Epidermal melanocyte (primary cell): Measurements from ENCODE around the gene FCHO1.
A peak's percentile ranks its signal among the peaks of the same experiment; 100 is the strongest.
"Not testable (repeated sequence)": the region's sequence is repeated elsewhere in the genome, so short reads cannot be mapped to it uniquely, and the experiment has no call there.

ENCODE experiments used
- DNase-seq: peaks from one replicate; pipeline ENCODE4 v3.0.0; 2011; ENCODE audit warnings: low spot score; ENCODE audit not compliant: insufficient read length

Gene FCHO1

DNA sequence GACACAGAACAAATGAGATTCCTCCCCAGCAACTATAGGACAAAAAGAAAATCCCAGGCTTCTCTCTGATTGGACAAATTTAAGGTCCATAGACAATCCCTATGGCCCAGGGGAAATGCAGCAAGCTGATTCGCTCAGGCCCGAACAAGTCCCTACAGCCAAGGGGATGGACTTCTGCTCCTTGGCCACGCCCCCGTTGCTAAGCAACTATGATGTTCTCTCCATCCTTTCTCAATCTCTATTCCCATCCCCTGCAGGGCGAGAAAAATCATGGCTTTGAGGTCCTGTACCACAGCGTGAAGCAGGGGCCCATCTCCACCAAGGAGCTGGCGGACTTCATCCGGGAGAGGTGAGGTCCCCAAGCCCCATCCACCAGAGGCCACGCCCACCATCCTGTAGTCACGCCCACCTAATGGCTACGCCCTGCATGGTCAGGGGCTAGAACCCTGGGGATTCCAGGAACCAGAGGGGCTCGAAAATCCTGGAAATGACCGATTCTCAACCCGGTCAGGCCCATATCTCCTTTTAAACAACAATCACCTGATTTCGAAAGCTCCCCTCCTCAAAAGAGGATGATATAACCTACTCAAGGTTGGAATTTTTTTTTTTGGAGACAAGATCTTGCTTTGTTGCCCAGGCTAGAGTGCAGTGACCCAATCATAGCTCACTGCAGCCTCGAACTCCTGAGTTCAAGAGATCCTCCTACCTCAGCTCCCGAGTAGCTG lies 11.4 kb downstream of the FCHO1 start:
- no peak for DNase-seq

GRCh38 chr19:17764348-17764747 lies 13.1 kb downstream of the FCHO1 start:
- DNase-seq: no peak

GRCh38 chr19:17765069-17765618 lies 13.9 kb downstream of the FCHO1 start:
- no peak for DNase-seq

DNA sequence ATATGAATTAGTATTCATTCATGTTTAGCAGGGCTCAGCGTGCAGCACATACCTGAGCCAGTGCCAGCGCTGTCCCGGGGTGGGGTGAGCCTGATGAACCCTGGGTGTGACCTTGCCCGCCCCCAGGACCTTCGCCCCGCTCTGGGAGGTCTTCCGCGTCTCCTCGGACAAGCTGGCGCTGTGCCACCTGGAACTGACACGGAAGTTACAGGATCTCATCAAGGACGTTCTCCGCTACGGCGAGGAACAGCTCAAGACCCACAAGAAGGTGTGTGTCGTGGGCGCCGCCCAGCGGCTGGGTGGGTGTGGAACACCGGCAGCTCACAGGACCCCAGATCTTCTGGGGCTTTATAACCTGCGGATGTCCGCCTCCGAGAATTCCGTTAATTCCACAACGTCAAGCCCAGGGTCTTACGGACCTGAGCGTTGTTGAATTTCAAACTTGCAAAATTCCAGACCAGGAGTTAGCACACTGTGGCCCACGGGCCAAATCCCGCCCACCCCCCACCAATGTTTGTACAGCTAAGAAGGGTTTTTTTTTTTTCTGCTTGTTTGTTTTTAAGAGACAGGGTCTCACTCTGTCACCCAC lies 15.4 kb downstream of the FCHO1 start:
- DNase-seq: no peak

- DNase-seq: no peak
Observed at GRCh38 chr19:17767559-17767958, 16.3 kb downstream of the FCHO1 start.

GRCh38 chr19:17770613-17771012 lies 19.3 kb downstream of the FCHO1 start:
- no peak for DNase-seq

DNA sequence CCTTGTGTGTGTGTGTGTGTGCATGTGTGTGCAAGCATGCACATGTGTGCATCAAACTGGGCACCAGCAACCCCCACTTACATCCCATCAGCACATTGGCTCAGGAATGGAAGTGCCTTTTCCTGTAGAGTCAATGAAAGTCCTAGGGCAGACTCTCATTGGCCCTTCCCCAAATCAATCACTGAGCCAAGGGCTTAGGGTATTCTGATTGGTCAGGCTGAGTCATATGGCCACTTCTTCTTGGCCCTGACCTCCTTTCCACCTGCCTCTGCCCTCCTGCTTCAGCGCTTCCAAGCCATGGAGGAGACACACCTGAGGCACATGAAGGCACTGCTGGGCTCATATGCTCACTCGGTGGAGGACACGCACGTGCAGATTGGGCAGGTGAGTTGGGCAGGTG lies 20.9 kb downstream of the FCHO1 start:
- DNase-seq: no peak

GRCh38 chr19:17775245-17775927 lies 24.1 kb downstream of the FCHO1 start:
- no peak for DNase-seq

GRCh38 chr19:17775991-17776803 lies 24.9 kb downstream of the FCHO1 start:
- DNase-seq: no peak

DNA sequence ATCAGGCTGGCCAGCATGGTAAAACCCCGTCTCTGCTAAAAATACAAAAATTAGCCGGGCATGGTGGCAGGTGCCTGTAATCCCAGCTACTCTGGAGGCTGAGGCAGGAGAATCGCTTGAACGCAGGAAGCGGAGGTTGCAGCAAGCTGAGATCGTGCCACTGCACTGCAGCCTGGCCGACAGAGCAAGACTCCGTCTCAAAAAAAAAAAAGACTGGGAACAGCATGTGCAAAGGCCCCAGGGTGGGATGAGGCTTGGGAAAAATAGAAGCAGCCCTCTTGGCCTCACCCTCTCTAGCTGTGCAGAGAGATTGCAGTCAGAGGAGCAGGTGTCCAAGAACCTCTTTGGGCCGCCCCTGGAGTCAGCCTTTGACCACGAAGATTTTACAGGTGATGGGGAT lies 26.6 kb downstream of the FCHO1 start:
- DNase-seq: not testable (repeated sequence)

GRCh38 chr19:17778251-17778967 lies 27.1 kb downstream of the FCHO1 start:
- DNase-seq: no peak

- no peak for DNase-seq
Observed at GRCh38 chr19:17778968-17779929, 28.0 kb downstream of the FCHO1 start.

DNA sequence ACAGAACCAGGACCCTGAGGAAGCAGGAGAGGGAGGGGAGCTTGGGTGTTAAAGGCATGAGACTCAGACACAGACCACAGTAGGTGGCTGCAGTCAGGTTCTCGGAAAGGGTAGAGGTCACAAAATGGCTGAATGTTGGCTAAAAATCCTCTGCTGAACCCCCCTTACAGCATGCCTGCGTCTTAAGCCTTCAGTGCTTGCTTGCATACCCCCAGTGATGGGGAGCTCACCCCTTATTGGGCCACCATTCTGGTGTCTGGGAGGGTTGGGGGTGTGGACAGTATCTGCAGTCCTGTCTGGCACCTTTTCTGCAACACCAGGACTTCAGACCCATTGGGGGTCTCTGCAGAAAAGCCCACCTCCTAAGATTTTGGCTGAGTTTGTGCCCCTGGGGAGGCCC lies 29.5 kb downstream of the FCHO1 start:
- no peak for DNase-seq

- DNase-seq: not testable (repeated sequence)
Observed at GRCh38 chr19:17783721-17784120, 32.4 kb downstream of the FCHO1 start.

DNA sequence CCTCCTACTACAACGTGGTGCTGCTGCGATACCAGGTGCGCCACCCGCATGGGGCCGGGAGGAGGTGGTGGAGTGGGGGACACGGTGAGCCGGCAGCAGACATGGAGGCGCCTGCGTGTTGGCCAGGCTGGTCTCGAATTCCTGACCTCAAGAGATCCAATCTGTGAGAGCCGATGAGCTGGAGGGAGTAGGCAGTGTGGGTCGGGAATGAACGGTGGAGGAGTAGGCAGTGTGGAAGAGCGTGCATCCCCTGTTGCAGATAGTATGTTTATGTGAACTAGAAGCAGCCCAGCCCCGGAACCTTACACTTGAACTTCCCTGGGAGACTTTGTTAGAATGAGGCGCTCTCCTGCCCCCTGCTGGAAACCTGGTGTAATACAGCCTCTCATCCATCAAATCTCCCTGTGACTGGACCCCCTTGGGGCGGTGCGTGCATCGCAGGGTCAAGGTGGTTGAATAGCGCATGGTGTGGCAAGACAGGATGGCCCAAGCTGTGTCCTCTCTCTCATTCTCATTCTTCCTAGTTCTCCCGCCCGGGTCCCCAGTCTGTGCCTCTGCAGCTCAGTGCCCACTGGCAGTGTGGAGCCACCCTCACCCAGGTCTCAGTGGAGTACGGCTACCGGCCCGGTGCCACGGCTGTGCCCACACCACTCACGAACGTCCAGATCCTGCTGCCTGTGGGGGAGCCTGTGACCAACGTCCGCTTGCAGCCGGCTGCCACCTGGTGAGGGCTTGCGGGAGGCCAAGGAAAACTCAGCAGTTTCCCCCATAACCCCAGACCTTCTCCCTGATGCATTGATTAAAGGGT lies 33.1 kb downstream of the FCHO1 start:
- DNase-seq: peak; percentile 78

DNA sequence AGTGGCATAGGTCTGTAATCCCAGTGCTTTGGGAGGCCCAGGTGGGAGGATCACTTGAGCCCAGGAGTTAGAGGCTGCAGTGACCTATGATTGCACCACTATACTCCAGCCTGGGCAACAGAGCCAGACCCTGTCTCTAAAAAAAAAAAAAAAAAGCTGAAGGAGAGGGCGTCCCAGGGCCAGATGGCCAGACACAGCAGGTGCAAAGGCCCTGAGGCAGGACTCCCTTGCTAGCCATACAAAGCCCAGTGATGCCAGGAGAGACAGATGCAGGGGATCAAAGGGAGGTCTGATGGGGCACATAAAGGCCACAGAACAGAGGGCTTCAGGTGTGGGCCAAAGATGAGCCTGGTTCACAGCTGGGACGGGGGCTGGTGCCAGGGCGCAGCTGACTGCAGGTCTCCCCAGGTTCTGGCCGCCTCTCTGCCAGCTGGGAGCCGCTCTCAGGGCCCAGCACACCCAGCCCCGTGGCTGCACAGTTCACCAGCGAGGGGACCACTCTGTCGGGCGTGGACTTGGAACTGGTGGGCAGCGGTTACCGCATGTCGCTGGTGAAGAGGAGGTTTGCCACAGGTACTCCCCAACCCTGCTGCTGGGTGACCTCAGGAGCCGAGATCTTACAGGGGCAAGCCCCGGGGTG lies 36.1 kb downstream of the FCHO1 start:
- no peak for DNase-seq

DNA sequence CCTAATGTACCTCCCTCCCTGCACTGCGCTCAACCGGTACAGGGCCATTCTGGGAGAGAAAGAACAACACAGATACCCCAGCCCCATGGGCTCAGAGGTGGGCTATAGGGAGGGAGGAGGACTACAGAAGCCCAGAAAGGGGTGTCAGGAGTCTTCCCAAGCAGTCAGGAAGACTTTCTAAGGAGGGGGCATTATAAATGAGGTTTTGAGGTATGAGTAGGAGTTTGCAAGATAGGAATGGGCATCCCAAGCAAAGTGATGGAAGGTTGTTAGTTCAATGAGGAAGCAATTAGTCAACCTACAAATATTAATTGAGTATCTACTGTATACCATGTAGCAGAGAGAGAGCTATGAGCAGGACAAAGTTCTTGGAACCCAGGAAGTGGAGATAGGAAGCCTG lies 37.4 kb downstream of the FCHO1 start:
- DNase-seq: no peak

DNA sequence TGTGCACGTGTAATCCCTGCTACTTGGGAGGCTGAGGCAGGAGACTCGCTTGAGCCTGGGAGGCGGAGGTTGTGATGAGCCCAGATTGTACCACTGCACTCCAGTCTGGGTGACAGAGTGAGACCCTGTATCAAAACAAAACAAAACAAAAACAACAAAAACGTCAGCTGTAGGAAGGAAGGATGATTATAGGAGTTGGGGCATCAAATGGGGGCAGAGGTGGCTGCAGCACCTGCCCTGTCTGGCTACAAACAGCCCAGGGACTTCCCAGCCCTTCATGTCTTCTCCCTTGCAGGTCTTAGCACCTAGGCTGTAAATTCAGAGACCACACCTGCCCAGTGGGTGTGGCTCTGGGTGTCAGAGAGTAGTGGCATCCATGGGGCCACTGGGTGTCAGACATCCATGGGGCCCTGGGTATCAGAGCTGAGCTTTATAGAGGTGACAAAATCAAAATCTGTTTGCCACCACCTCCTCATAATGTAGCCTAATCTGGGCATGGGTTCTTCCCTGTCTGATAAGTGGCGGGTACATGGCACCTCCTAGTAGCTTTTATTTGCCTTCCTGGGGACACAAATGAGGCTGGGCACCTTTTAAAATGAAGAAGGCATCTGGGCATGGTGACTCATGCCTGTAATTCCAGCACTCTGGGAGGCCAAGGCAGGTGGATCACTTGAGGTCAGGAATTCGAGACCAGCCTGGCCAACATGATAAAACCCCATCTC lies 38.9 kb downstream of the FCHO1 start:
- no peak for DNase-seq
